Activated CD4-positive, CD25-positive, alpha-beta regulatory T cell treated with anti-CD3 and anti-CD28 coated beads, Interleukin-2, amount 50 U/mL, for 72 hours (primary cell): ENCODE results near the gene LIMS2.

Source experiments
- DNase-seq: peaks from one replicate; pipeline ENCODE4 v3.0.0; 2021

Gene LIMS2

DNA sequence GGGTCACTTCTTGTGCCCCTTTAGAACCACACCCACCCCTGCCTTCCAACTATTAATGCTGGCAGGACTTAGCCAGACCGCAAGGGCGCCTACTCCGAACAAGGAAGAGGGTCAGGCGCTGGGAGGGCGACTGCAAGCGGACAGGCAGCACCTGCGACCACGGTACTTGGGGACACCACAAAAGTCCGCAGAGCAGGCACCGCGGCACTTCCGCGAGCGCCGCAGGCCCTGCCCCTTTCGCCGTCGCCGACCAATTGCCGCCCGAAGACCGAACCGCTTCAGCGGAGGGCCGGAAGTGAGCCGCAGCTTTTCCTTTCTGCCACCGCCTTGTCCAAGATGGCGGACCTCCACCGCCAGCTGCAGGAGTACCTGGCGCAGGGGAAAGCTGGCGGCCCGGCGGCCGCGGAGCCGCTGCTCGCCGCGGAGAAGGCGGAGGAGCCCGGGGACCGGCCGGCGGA is 25.9 kb upstream of the LIMS2 start, which contains the start of gene SFT2D3:
TSS of gene SFT2D3 (plus strand) at position 305 of the 458 bp plus-strand sequence. CDS start at position 337, 32 bp downstream.
- DNase-seq, result peak; percentile 91

DNA sequence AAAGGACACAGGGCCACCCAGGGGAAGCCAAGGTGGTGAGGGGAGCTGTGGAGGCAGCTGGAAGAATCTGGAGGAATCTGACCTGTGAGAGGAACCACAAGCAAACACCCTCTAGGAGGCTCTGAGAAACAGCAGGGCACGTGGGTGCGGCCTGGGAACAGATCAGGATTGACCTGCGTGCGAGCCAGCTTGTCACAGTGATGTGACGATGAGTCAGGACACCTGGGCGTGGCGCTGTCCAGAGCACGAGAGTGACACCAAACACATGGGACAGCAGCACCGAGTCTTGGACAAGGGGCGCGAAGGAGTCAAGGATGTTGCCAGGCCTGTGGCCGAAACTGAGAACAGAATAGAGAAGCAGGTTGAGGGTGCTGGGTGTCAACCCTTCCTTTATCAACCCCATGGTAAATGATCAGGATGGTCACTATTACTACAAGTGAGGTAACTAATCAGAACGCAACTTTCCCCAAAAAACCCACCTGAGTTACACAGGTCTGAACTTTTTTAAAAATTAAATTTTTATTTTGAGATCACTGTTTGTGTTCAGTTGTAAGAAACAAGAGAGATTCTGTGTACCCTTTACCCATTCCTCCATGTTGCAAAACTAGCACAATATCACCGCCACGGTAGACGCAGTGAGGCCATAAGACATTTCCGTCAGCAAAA is 25.3 kb upstream of the LIMS2 start:
- DNase-seq, result peak; percentile 50

DNA sequence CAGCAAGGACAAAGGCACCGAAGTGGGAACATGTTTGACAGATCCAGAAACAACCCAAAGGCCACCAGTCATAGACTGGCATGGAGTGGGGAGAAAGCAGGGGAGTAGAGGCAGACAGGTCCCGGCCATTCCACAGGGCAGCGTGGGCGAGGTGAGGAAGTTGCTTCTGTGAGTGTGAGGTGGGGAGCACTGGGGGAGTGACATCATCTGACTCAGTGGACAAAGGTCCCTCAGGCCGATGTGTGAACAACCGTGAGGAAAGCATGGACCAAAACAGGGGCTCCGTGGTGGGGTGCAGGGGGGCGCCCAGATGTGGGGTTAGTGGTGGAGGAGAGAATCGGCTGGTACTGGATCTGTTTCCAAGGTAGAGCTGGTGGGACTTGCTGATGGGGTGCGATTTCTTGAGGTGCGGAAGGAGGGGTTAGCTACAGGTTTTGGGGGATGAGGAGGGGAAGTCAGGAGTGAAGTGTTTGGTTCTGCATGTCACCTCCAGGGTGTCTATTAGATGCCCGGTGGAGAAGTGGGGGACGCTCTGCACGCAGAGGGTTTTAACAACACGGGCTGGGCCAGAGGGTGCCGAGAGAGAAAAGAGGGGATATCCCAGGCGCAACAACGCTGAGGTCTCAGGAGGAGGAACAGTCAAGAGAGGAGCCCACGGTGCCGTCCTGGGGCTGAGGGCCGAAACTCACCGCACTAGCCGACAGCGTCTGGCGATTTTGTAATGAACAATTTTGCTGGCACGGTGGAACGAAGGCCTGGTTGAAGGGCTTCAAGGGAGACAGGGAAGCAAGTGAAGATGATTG is 23.4 kb upstream of the LIMS2 start:
- no peak for DNase-seq

DNA sequence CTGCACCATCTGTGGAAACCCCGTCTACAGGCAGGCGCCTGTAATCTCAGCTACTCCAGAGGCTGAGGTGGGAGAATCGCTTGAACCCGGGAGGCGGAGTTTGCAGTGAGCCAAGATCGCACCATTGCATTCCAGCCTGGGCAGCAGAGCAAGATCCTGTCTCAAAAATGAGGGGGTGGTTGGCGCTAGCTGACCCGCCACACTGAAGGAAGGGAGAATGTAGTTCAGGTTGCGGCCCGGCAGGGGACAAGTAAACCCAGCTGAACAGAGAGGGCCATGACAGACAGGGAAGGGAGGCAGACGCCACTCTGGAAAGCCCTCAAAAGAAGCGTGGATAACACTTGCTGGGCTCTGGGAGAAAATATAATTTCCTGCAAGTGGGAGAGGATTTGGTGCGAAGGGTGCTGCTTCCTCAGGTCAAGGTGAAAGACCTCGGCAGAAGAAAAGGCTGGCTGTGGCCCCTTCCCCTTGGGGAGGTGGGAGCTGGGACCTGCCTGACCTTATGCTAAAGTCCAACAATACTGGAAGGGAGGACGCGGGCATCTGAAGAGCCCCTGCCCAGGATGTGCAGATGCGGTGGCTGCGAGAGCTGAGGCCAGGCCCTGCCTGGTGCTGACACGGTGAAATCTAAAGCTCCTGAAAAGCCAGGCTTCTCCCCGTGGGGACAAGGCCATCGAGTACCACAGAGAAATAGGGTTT is 22.3 kb upstream of the LIMS2 start:
- no peak for DNase-seq

DNA sequence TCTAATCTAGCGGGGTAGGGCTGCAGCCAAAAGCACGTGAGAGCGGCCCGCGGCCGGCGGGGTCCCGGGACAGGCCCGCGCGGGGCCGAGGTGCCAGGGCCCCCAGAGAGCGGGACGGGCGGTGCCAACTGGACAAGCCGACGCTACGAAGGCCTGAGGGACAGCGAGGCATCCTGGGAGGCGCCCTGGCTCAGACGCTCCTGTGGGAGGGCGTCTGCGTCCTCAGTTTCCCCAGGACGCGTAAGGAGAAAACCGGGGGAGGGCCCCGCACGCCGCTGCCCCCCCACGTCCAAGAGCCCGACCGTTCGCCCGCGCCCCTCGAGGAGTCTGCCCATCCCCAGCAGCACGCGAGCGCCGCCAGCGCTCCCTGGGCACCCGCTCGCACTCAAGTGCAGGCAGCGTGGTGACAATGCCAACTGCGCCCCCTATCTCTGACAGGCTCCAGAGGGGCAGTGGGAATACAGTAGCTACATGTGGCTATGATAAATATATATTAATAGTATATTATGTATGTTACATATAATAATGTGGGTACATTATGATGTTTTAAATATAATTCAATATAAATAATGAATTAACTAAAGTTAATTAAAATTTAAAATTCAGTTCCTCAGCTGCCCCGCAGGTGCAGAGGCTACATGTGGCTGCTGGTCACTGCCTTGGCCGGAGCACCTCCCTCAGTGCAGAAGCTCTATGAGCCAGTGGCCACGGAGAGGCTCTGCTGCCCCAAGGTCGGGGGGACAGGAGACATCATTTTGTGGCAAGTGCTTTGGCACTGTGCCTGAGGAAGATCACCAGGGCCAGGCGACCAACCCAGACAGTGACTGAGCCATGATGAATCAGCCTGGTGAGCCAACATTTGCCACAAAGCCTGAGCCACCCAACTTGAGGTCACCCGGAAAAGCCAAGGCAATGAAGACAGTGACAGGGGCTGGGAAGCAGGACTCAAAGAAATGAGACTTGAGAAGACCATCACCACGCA is 20.5 kb upstream of the LIMS2 start:
- no peak for DNase-seq

DNA sequence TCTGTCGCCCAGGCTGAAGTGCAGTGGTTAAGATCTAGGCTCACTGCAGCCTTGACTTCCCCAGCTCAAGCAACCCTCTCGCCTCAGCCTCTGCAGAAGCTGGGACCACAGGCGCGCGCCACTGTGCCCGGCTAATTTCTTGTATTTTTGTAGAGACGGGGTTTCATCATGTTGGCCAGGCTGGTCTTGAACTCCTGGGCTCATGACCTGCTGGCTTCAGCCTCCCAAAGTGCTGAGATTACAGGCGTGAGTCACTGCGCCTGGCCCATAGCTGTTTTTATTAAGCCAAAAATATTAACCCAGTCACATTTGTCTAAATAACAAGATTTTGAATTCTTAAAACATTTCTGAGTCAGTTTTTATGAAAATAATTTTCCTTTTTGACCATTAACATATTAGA is 19.7 kb upstream of the LIMS2 start:
- no peak for DNase-seq

DNA sequence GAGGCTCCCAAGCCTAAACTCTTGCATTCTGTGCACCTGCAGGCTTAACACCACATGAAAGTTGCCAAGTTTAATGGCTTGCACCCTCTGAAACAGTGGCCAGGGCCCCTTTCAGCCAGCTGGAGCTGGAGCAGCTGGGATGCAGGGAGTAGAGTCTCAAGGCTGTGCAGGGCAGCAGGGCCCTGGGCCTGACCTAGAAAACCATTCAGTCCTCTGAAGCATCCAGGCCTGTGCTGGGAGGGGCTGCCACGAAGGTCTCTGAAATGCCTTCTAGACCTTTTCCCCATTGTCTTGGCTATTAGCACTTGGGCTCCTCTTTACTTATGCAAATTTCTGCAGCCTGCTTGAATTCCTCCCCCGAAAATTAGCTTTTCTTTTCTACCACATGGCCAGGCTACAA is 15.4 kb upstream of the LIMS2 start:
- DNase-seq, result no peak

DNA sequence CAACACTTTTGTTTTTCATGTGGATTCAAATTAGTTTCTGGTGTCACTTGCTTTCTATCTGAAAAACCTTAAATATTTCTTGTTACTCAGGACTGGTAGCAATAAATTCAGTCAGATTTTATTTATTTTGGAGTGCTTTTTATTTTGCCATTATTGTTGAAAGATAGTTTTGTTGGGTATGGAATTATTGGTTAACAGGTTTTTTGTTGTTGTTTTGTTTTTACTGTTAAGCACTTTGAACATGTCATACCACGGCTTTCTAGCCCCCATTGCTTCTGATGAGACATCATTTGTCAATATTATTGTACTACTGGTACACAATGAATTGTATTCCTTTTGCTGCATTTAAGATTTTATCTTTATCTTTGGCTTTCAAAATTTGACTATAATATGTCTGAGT is 13.1 kb upstream of the LIMS2 start:
- no peak for DNase-seq

DNA sequence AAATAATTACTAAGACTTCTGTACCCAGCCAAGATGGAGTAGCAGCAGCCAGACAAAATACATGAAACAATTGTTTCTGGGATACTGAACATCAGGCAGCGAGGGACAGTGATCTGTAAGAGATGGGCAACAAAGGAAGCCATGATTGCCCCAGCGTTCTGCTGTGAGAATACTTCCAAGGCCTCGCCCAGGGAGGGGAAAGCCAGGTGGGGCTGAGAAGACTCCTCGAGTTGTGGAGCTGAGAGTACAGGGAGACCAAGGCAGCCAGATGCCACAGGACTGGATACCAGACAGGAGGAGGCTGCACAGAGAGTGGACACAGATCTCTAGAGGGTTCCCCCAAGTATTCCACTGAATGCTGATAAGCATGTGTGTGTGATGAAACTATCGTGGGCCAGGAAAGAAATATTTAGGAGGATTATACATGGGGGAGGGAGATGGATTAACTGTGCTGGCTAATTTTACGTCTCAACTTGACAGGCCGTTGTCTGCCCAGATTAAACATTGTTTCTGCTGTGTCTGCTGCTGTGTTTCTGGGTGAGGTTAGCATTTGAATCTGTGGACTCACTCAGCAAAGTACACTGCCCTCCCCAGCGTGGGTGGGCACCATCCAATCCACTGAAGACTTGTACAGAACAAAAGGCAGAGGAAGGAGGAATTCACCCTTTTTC is 10.2 kb upstream of the LIMS2 start:
- DNase-seq, result no peak

DNA sequence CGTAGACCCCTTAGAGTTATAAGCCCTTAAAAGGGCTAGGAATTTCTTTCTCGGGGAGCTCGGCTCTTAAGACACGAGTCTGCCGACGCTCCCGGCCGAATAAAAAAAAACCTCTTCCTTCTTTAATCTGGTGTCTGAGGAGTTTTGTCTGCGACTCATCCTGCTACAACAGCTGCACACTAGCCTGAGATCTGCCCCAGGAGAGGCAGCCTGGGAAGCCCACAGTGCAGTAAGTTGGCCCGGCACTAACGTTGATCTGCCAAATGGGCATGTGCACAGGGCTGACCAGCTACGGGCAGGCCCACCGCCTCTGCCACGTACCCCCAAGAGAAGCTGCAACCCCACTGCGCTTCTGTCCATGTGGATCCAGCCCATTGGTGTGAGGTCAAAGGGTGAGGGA is 8.4 kb upstream of the LIMS2 start:
- DNase-seq, result no peak

DNA sequence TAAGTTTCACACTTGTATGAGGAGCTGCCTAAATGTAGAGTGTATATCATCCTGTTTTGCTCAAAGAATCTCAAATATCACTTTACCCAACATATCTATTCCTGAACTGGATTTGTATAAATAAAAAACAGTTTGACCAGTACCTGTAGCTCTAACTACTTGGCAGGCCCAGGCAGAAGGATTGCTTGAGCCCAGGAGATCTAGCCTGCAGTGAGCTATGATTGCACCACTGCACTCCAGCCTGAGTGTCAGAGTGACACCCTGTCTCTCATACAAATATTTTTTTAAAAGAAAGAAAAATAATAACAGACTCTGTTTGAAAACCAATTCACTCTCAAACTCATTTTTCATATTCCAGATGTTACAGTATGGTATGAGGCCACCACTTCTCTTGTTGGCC is 7.7 kb upstream of the LIMS2 start:
- no peak for DNase-seq

DNA sequence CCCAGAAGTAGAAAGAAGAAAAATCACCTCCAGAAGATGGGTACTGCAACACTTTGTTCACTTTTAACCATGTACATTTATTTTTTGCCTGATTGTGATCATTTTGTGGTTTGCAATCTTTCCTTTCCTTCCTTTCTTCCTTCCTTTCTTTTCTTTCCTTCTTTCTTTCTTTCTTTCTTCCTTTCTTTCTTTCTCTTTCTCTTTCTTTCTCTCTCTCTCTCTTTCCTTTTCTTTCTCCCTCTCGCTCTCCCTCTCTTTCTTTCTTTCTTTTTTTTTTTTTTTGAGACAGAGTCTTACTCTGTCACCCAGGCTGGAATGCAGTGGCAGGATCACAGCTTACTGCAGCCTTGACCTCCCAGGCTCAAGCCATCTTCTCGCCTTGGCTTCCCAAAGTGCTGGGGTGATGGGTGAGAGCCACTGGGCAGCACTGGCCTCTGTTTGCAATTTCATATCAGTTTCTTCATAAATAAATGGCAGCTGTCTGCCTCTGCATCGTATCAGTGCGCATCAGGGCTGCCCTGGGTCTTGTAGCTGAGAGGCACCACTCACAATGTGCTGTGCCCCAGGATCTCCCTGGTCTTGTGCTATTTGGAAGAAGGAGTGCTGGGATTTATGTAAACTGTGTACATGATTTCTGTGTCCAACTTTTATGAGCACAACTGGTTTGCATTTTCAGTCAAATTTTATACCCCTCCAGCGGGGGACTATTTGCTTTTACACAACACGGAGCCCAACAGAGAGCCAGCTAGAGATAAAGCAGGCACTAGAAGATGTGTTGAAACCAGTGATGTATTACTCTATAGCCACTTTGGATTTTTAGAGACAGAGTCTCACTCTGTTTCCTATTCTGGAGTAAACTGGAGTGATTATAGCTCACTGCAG is 6.9 kb upstream of the LIMS2 start:
- DNase-seq, result no peak

DNA sequence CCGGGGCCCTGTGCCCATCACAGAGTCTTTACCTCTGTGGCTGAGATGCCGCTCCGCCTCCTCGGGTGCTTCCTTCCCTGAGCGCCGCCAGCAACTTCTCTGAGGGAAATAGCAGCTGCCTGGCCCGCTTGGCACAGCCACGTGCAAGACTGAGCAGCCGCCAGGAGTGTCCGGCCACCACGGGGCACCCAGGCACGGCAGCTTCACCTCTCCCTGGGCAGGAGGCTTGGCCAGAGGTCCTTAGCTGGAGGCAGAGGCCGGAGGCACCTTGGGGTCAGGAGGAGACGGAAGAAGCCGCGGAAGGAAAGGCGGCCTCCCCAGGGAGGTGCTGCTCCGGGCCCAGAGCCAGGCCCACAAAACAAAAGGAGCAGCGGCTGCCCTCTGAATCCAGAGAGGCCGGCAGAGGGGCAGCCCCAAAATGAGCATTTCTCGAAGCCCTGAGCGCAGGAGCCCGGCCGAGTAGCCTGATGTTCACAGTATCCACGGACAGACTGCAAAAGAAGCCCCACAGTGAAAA is 6.0 kb upstream of the LIMS2 start:
- no peak for DNase-seq

DNA sequence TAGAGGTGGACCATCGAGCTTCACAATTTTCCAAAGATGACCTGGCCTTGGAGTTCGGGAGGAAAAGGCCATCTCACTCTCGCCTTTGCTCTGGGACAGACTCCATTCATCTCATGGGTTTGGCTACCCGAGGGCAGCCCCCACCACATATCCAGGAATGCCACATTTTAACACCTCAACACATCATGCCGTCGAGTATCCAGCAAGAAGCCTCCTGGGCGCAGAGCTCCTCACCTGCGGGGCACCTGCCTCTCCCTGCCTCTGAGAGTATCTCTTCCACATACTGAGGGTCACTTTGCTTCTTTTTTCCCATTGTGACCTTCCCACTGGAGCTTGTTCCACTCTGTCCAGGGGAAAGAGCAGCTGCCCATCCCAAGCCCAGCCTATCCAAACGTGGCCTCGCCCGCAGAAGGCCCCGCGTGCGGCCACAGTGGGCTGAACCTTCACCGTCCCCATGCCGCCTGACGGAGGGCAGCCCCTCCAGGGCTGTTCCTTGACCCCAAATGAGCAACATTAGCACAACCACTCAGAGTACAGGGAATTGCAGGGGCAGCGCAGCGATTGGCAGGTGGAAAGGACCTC is 5.5 kb upstream of the LIMS2 start:
- DNase-seq, result no peak

DNA sequence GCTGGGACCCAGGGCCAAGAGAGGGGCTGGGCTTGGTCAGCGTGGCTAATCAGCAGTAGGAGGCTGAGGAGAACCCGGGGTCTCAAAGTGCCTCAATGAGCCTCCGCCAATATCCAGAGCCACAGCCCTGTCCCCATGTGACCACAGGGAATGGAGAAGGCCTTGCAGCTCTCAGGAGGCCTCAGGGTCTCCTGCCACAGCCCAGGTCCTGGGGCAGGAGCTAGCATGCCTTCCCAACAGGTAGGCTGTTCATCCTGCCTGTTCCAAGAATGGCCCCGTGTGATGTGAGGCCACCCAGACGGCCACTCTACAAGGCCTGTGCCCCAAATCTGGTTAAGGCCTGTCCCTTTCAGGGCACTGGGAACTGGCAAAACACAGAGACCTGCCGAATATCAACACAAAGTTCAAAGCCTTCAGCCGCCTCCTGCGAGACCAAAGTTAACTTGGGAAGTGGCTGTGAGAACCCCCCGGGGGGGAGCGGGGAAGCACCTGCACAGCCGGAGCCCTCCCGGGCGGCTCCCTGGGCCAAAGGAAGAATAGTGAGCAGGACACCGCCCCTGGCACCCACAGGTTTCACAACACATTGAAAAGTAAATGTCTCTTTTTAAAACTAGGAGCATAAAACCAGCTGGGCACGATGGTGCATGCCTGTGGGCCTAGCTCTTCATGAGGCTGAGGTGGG is 4.5 kb upstream of the LIMS2 start:
- DNase-seq, result no peak

DNA sequence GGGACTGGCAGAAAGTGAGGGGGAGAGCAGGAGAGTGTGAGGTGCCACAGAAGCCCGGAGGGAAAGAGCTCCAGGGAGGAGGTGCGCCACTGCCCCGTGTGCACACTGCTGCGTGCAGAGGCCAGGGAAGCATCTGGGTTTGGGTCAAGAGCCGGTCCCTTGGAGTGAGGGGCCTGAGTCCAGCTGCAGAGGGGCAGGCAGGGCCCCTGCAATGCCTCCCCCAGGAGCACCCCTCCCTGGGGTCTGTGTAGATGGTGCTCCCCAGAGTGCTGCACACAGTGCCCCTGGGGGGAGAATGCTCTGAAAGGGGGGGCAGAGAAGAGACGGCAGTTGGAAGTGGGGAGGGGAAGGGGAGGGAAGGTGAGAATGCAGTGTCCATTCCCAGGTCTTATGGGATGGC is 3.7 kb upstream of the LIMS2 start:
- no peak for DNase-seq

DNA sequence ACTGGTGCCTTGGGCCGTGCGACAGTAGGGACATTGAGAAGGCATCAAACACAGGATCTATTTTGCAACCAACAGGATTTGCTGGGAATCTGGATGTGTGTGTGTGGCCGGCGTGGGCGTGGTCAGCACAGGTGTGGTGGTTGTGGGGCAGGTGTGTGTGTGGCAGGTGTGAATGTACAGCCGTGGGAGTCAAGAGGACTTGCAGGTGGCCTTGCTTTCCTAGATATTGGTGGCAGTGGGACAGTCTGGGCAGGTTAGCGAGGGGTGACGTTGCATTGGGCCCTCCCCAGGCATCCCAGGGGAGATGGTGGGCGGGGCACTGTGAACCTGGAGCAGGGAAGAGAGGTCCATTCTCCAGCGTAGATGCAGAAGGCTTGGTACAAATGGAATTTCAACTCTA is 3.2 kb upstream of the LIMS2 start:
- no peak for DNase-seq

DNA sequence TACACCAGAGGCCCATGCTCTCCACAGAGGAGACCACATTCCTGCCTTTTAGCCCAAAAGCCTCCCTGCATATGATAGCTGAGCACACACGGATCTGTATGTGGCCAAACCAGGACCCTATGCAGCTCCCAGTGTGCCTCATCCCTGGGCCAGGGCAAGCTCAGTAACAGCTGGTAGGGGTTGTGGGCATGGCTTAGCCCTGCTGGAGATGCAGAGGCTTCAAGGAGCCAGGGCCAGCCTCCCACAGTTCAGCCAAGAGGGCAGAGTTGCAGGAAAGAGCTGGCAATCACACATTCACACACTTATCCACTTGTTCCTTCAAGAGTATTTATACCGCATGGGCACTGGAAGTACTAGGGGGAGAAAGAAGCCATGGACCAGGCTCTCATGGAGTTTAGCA is 1.6 kb upstream of the LIMS2 start:
- no peak for DNase-seq
